ENCODE data around the gene TRAT1. TPM values are rescaled to one million over a fixed set of nuclear protein-coding genes. Genes with fewer than 3 reads are reported as not detected.
A peak's percentile ranks its signal among the peaks of the same experiment; 100 is the strongest.
"Not testable (repeated sequence)": the region's sequence is repeated elsewhere in the genome, so short reads cannot be mapped to it uniquely, and the experiment has no call there.

Gene TRAT1
- not detected in 2 replicates for total RNA-seq (2014; rRNA removed; shearing (Covaris generic))

- H3K36me3 ChIP-seq = no peaks in the 10 kb centered on the region
- no peak for DNase-seq (ENCODE audit: low read depth in 1 of 2, low spot score in 2 of 2)
- no peaks in the 10 kb centered on the region for H3K9me3 ChIP-seq (replicated peaks)
- no peaks in the 10 kb centered on the region for H3K4me1 ChIP-seq (replicated peaks)
- no peak within 1 kb of the TSS for H3K27ac ChIP-seq
- H3K4me3 ChIP-seq = no peak within 1 kb of the TSS
- no peaks in the 10 kb centered on the region for H3K27me3 ChIP-seq (replicated peaks)
Observed at GRCh38 chr3:108822123-108822897, at the start of gene TRAT1. Gene TRAT1 (plus strand): TSS chr3:108822786. CDS start chr3:108822928, 142 bp downstream.

- H3K27ac ChIP-seq = no peak overlapping the region
- H3K4me1 ChIP-seq (replicated peaks) = no peaks in the 10 kb centered on the region
- H3K9me3 ChIP-seq (replicated peaks) = no peaks in the 10 kb centered on the region
- no peaks in the 10 kb centered on the region for H3K36me3 ChIP-seq
- H3K4me3 ChIP-seq = no peak overlapping the region
- no peak for DNase-seq (ENCODE audit: low read depth in 1 of 2, low spot score in 2 of 2)
- no peaks in the 10 kb centered on the region for H3K27me3 ChIP-seq (replicated peaks)
Observed at GRCh38 chr3:108775649-108776048, 46.9 kb upstream of the TRAT1 start.

GRCh38 chr3:108779496-108779895 is 43.1 kb upstream of the TRAT1 start:
- Histone ChIP-seq H3K27ac (no peak overlapping the region), H3K36me3 (no peaks in the 10 kb centered on the region), H3K9me3 (replicated peaks) (no peaks in the 10 kb centered on the region), H3K4me3 (no peak overlapping the region), H3K27me3 (replicated peaks) (no peaks in the 10 kb centered on the region), H3K4me1 (replicated peaks) (no peaks in the 10 kb centered on the region)
- DNase-seq (ENCODE audit: low read depth in 1 of 2, low spot score in 2 of 2) = no peak

- no peak for DNase-seq (ENCODE audit: low read depth in 1 of 2, low spot score in 2 of 2)
- no peak overlapping the region for H3K4me3 ChIP-seq
- H3K36me3 ChIP-seq = no peaks in the 10 kb centered on the region
- H3K4me1 ChIP-seq (replicated peaks) = no peaks in the 10 kb centered on the region
- no peak overlapping the region for H3K27ac ChIP-seq
- no peaks in the 10 kb centered on the region for H3K9me3 ChIP-seq (replicated peaks)
- no peaks in the 10 kb centered on the region for H3K27me3 ChIP-seq (replicated peaks)
Observed at GRCh38 chr3:108780235-108780634, 42.4 kb upstream of the TRAT1 start.

GRCh38 chr3:108791473-108791872 is 31.1 kb upstream of the TRAT1 start:
- no peak for DNase-seq (ENCODE audit: low read depth in 1 of 2, low spot score in 2 of 2)
- Histone ChIP-seq H3K36me3 (no peaks in the 10 kb centered on the region), H3K9me3 (replicated peaks) (no peaks in the 10 kb centered on the region), H3K27ac (no peak overlapping the region), H3K27me3 (replicated peaks) (no peaks in the 10 kb centered on the region), H3K4me1 (replicated peaks) (no peaks in the 10 kb centered on the region), H3K4me3 (no peak overlapping the region)

GRCh38 chr3:108804437-108804836 is 18.1 kb upstream of the TRAT1 start:
- no peak for DNase-seq (ENCODE audit: low read depth in 1 of 2, low spot score in 2 of 2)
- Histone ChIP-seq H3K27me3 (replicated peaks) (no peaks in the 10 kb centered on the region), H3K27ac (no peak overlapping the region), H3K4me3 (no peak overlapping the region), H3K36me3 (no peaks in the 10 kb centered on the region), H3K4me1 (replicated peaks) (no peaks in the 10 kb centered on the region), H3K9me3 (replicated peaks) (no peaks in the 10 kb centered on the region)

- H3K27me3 ChIP-seq (replicated peaks) = no peaks in the 10 kb centered on the region
- DNase-seq (ENCODE audit: low read depth in 1 of 2, low spot score in 2 of 2) = no peak
- H3K4me3 ChIP-seq = no peak overlapping the region
- H3K27ac ChIP-seq = no peak overlapping the region
- H3K36me3 ChIP-seq = no peaks in the 10 kb centered on the region
- H3K9me3 ChIP-seq (replicated peaks) = no peaks in the 10 kb centered on the region
- H3K4me1 ChIP-seq (replicated peaks) = no peaks in the 10 kb centered on the region
Observed at GRCh38 chr3:108804966-108805365, 17.6 kb upstream of the TRAT1 start.

GRCh38 chr3:108806316-108806715 is 16.3 kb upstream of the TRAT1 start:
- no peaks in the 10 kb centered on the region for H3K9me3 ChIP-seq (replicated peaks)
- no peak overlapping the region for H3K4me3 ChIP-seq
- no peaks in the 10 kb centered on the region for H3K27me3 ChIP-seq (replicated peaks)
- H3K27ac ChIP-seq = no peak overlapping the region
- H3K36me3 ChIP-seq = no peaks in the 10 kb centered on the region
- no peak for DNase-seq (ENCODE audit: low read depth in 1 of 2, low spot score in 2 of 2)
- no peaks in the 10 kb centered on the region for H3K4me1 ChIP-seq (replicated peaks)

GRCh38 chr3:108818404-108818803 is 4.2 kb upstream of the TRAT1 start:
- Histone ChIP-seq H3K4me1 (replicated peaks) (no peaks in the 10 kb centered on the region), H3K4me3 (no peak overlapping the region), H3K9me3 (replicated peaks) (no peaks in the 10 kb centered on the region), H3K36me3 (no peaks in the 10 kb centered on the region), H3K27me3 (replicated peaks) (no peaks in the 10 kb centered on the region), H3K27ac (no peak overlapping the region)
- DNase-seq (ENCODE audit: low read depth in 1 of 2, low spot score in 2 of 2) = peak in 1 of 2 experiments; percentile 31

GRCh38 chr3:108820586-108820985 is 2.0 kb upstream of the TRAT1 start:
- no peaks in the 10 kb centered on the region for H3K27me3 ChIP-seq (replicated peaks)
- H3K27ac ChIP-seq = no peak overlapping the region
- no peaks in the 10 kb centered on the region for H3K9me3 ChIP-seq (replicated peaks)
- H3K4me1 ChIP-seq (replicated peaks) = no peaks in the 10 kb centered on the region
- no peaks in the 10 kb centered on the region for H3K36me3 ChIP-seq
- no peak overlapping the region for H3K4me3 ChIP-seq
- DNase-seq (ENCODE audit: low read depth in 1 of 2, low spot score in 2 of 2) = no peak

- no peak for DNase-seq (ENCODE audit: low read depth in 1 of 2, low spot score in 2 of 2)
- Histone ChIP-seq H3K27me3 (replicated peaks) (no peaks in the 10 kb centered on the region), H3K36me3 (no peaks in the 10 kb centered on the region), H3K4me1 (replicated peaks) (no peaks in the 10 kb centered on the region), H3K4me3 (no peak overlapping the region), H3K9me3 (replicated peaks) (no peaks in the 10 kb centered on the region), H3K27ac (no peak overlapping the region)
Observed at GRCh38 chr3:108823227-108823626, 641 bp downstream of the TRAT1 start.

GRCh38 chr3:108823803-108824202 is 1.2 kb downstream of the TRAT1 start:
- H3K27ac ChIP-seq; H3K4me1 ChIP-seq (replicated peaks); H3K27me3 ChIP-seq (replicated peaks); H3K36me3 ChIP-seq; H3K4me3 ChIP-seq; H3K9me3 ChIP-seq (replicated peaks); DNase-seq (ENCODE audit: low read depth in 1 of 2, low spot score in 2 of 2): not testable (repeated sequence)

GRCh38 chr3:108826309-108827187 is 4.0 kb downstream of the TRAT1 start:
- H3K36me3 ChIP-seq = no peaks in the 10 kb centered on the region
- no peak for DNase-seq (ENCODE audit: low read depth in 1 of 2, low spot score in 2 of 2)
- no peak overlapping the region for H3K4me3 ChIP-seq
- no peaks in the 10 kb centered on the region for H3K27me3 ChIP-seq (replicated peaks)
- no peaks in the 10 kb centered on the region for H3K4me1 ChIP-seq (replicated peaks)
- no peak overlapping the region for H3K27ac ChIP-seq
- no peaks in the 10 kb centered on the region for H3K9me3 ChIP-seq (replicated peaks)

- Histone ChIP-seq H3K4me3 (no peak overlapping the region), H3K4me1 (replicated peaks) (no peaks in the 10 kb centered on the region), H3K9me3 (replicated peaks) (no peaks in the 10 kb centered on the region), H3K36me3 (no peaks in the 10 kb centered on the region), H3K27me3 (replicated peaks) (no peaks in the 10 kb centered on the region), H3K27ac (no peak overlapping the region)
- no peak for DNase-seq (ENCODE audit: low read depth in 1 of 2, low spot score in 2 of 2)
Observed at GRCh38 chr3:108830381-108830780, 7.8 kb downstream of the TRAT1 start.

All from SJSA1 (cell line).